CD8-positive, alpha-beta memory T cell (primary cell): ENCODE results near the gene IL22RA2. TPM values are rescaled to one million over a fixed set of nuclear protein-coding genes. Genes with fewer than 3 reads are reported as not detected.

Experiments used
- CTCF ChIA-PET: fragments of 350-600 bp; sonication (Branson Sonifier 250); formaldehyde crosslinking; loops from one replicate; lab custom pipeline; 2021; ENCODE audit warnings: antibody characterized with exemption; lab: Charles Lee
- POLR2A ChIA-PET: fragments of 350-600 bp; sonication (Branson Sonifier 250); formaldehyde crosslinking; loops from one replicate; lab custom pipeline; 2021; ENCODE audit warnings: antibody characterized with exemption; lab: Charles Lee
- DNase-seq, 5 donors: peaks; one replicate each; pipeline versions ENCODE4 v3.0.0 to v3.0.0-alpha.2; 2020 to 2022; ENCODE audit warnings: mixed read lengths in 1 of 5
- H3K27ac ChIP-seq: one replicate; pipeline ENCODE4 v1.7.0; 2013; ENCODE audit warnings: low read depth, mild to moderate bottlenecking, low read length, moderate library complexity
- H3K27me3 ChIP-seq: 2 replicates; pipeline ENCODE4 v1.7.0; 2013; ENCODE audit warnings: low read length, mild to moderate bottlenecking; ENCODE audit not compliant: insufficient read depth, poor library complexity, severe bottlenecking
- H3K36me3 ChIP-seq: 2 replicates; pipeline ENCODE4 v1.7.0; 2013; ENCODE audit warnings: mild to moderate bottlenecking, low read length, moderate library complexity; ENCODE audit not compliant: insufficient read depth
- H3K4me1 ChIP-seq: 2 replicates; pipeline ENCODE4 v1.7.0; 2013; ENCODE audit warnings: mild to moderate bottlenecking, low read length, moderate library complexity; ENCODE audit not compliant: insufficient read depth
- H3K4me3 ChIP-seq: 2 replicates; pipeline ENCODE4 v1.7.0; 2013; ENCODE audit warnings: mild to moderate bottlenecking, low read length
- H3K9me3 ChIP-seq: 2 replicates; pipeline ENCODE4 v1.7.0; 2013; ENCODE audit warnings: mild to moderate bottlenecking, low read length
- H3K27ac Mint-ChIP-seq, 8 donors: one replicate each; pipeline ENCODE4 v1.8.0; 2020 to 2021; ENCODE audit warnings: mixed read lengths in 8 of 8, mild to moderate bottlenecking in 6 of 8, inconsistent platforms in 3 of 8, moderate library complexity in 3 of 8
- H3K27me3 Mint-ChIP-seq, 2 donors: one replicate each; pipeline ENCODE4 v1.8.0; 2020 to 2021; ENCODE audit warnings: mixed read lengths in 2 of 2, mild to moderate bottlenecking in 1 of 2, moderate library complexity in 1 of 2
- H3K36me3 Mint-ChIP-seq, 3 donors: one replicate each; pipeline ENCODE4 v1.8.0; 2020 to 2021; ENCODE audit warnings: mixed read lengths in 3 of 3, inconsistent platforms in 1 of 3, mild to moderate bottlenecking in 1 of 3
- H3K4me1 Mint-ChIP-seq, 3 donors: one replicate each; pipeline ENCODE4 v1.8.0; 2020 to 2021; ENCODE audit warnings: mixed read lengths in 3 of 3, inconsistent platforms in 1 of 3, mild to moderate bottlenecking in 1 of 3
- H3K4me3 Mint-ChIP-seq, 7 donors: one replicate each; pipeline ENCODE4 v1.8.0; 2020 to 2021; ENCODE audit warnings: mixed read lengths in 7 of 7, mild to moderate bottlenecking in 6 of 7, moderate library complexity in 4 of 7, inconsistent platforms in 2 of 7
- H3K9me3 Mint-ChIP-seq, 5 donors: one replicate each; pipeline ENCODE4 v1.8.0; 2020 to 2022; ENCODE audit warnings: mixed read lengths in 5 of 5, mild to moderate bottlenecking in 3 of 5, moderate library complexity in 2 of 5, inconsistent platforms in 1 of 5
- polyA plus RNA-seq: library from polyadenylated mRNA; unstranded; fragments of 300-500 nt; fragmentation: Illumina TruSeq; gene quantifications from one replicate; pipeline ENCODE4 v1.2.3, GENCODE V29; 2021
- total RNA-seq, 2 experiments: library from RNA; stranded (reverse); gene quantifications; one replicate each; pipeline ENCODE4 v1.2.3, GENCODE V29; 2021

The IL22RA2 gene
- total and polyA plus RNA-seq, 3 experiments from 2014 or later, result not detected

GRCh38 chr6:137104926-137105325, 68.5 kb downstream of the IL22RA2 start:
- Mint-ChIP-seq H3K27ac (peak overlapping the region in 7 of 8 donors; percentile 29 to 90 (median 72)), H3K27me3 (no peaks in the 10 kb centered on the region), H3K36me3 (peaks cover 0 to 11% (median 0%) of the 10 kb centered on the region in 3 donors), H3K4me1 (peaks cover 32 to 45% (median 35%) of the 10 kb centered on the region in 3 donors), H3K4me3 (peak overlapping the region in 5 of 7 donors; percentile 19 to 63 (median 40)), H3K9me3 (peaks cover 0 to 8% (median 0%) of the 10 kb centered on the region in 5 donors)
- no peak overlapping the region for H3K4me3 ChIP-seq
- CTCF ChIA-PET, result interaction anchor here (2.0 kb wide), 1 partner anchor 210 kb away, joined by 5 read pairs; no protein-coding TSS in a partner anchor
- H3K9me3 ChIP-seq, result no peaks in the 10 kb centered on the region
- H3K4me1 ChIP-seq, result peaks cover 5% of the 10 kb centered on the region
- no peaks in the 10 kb centered on the region for H3K36me3 ChIP-seq
- no peak for DNase-seq
- POLR2A ChIA-PET, result no interaction called here
- H3K27me3 ChIP-seq, result no peaks in the 10 kb centered on the region
- H3K27ac ChIP-seq, result no peak overlapping the region

DNA sequence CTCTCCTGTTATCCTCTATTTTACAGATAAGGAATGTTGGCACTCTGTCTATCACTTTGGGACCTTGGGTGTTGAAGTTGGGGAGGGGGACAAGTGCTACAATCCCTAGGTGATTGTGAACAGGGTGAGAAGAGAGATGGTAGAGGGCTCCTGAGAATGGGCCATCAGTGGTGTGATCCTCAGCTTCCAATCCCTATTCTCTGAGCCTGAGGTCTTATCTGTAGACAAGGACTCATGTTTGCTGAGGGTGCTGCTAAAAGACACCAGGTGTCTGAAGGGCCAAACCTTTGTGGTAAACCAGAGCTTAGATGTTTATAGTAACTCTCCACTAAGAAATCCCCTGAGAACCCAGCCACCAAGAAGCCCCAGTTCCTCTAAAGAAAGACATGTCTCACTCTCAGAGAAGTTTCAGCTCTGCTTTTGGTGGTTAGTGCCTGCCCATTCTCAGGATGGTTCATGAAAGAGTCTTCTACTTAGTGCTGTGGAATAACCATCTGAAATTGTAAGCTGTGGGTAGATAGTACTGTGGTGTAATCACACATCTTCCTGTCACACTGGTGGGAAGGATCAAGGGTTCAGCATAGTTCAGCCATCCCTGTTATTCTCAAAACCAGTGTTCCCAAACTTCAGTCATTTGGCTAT, 70.5 kb downstream of the IL22RA2 start:
- no peak overlapping the region for H3K27ac ChIP-seq
- POLR2A ChIA-PET, result no interaction called here

DNA sequence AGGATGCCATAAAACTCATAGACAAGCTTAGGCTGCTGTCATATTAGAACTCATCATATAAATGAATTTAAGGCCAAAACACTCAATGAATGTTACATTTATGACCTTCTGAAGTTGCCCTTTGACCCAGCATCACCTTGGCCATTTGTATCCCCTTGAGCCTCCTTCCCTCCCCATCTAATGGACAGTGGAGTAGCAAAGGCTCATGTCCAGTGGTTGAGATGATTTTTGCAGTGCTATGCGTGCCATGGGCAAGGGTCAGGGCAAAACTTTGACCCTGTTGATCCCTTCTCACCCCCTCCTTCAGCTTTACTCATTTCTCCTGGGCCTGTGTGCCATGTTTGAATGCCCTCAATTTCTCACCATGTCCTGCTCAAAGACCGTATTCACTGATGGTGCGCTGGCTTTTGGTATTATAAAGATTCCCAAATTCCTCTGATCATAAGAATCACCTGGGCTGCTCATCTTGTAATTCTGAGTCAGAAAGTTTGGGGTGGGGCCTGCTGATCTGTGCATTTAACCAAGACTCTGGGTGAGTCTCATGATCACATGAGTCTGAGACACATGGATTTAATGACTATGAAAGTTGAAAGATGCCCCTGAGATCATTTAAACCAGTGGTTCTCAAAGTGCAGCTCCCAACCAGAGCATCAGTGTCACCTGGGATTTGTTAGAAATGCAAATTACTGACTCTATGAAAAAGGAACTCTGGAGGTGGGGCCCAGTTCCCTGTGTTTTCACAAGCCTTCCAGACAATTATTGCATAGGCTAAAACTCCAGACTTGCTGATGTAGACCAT, 71.2 kb downstream of the IL22RA2 start:
- peak overlapping the region in 3 of 8 donors; percentile 30 to 91 (median 32) for H3K27ac Mint-ChIP-seq
- H3K36me3 Mint-ChIP-seq, result peaks cover 0 to 11% (median 0%) of the 10 kb centered on the region in 3 donors
- H3K27me3 ChIP-seq, result no peaks in the 10 kb centered on the region
- no peaks in the 10 kb centered on the region for H3K9me3 ChIP-seq
- POLR2A ChIA-PET, result no interaction called here
- peaks cover 0 to 4% (median 0%) of the 10 kb centered on the region in 5 donors for H3K9me3 Mint-ChIP-seq
- peaks cover 5% of the 10 kb centered on the region for H3K4me1 ChIP-seq
- H3K27me3 Mint-ChIP-seq, result no peaks in the 10 kb centered on the region
- no peak overlapping the region for H3K27ac ChIP-seq
- CTCF ChIA-PET, result interaction anchor here (0.9 kb wide), 1 partner anchor 176 kb away, joined by 3 read pairs; no protein-coding TSS in a partner anchor
- H3K36me3 ChIP-seq, result no peaks in the 10 kb centered on the region
- no peak overlapping the region for H3K4me3 ChIP-seq
- DNase-seq, result no peak
- peak overlapping the region in 3 of 7 donors; percentile 17 to 35 (median 18) for H3K4me3 Mint-ChIP-seq
- H3K4me1 Mint-ChIP-seq, result peaks cover 34 to 42% (median 35%) of the 10 kb centered on the region in 3 donors

More for the DNA sequence above, 70.5 kb downstream of the IL22RA2 start:
- Mint-ChIP-seq H3K4me3 (peak overlapping the region in 2 of 7 donors; percentile 17 to 35), H3K27me3 (no peaks in the 10 kb centered on the region), H3K36me3 (peaks cover 0 to 11% (median 0%) of the 10 kb centered on the region in 3 donors), H3K4me1 (peaks cover 34 to 50% (median 35%) of the 10 kb centered on the region in 3 donors), H3K9me3 (peaks cover 0 to 4% (median 0%) of the 10 kb centered on the region in 5 donors), H3K27ac (peak overlapping the region in 7 of 8 donors; percentile 14 to 91 (median 32))
- CTCF ChIA-PET, result interaction anchor here (0.9 kb wide), 1 partner anchor 176 kb away, joined by 3 read pairs; no protein-coding TSS in a partner anchor
- Histone ChIP-seq H3K4me3 (no peak overlapping the region), H3K27me3 (no peaks in the 10 kb centered on the region), H3K36me3 (no peaks in the 10 kb centered on the region), H3K4me1 (peaks cover 5% of the 10 kb centered on the region), H3K9me3 (no peaks in the 10 kb centered on the region)
- peak in 1 of 5 donors; percentile 18 for DNase-seq

DNA sequence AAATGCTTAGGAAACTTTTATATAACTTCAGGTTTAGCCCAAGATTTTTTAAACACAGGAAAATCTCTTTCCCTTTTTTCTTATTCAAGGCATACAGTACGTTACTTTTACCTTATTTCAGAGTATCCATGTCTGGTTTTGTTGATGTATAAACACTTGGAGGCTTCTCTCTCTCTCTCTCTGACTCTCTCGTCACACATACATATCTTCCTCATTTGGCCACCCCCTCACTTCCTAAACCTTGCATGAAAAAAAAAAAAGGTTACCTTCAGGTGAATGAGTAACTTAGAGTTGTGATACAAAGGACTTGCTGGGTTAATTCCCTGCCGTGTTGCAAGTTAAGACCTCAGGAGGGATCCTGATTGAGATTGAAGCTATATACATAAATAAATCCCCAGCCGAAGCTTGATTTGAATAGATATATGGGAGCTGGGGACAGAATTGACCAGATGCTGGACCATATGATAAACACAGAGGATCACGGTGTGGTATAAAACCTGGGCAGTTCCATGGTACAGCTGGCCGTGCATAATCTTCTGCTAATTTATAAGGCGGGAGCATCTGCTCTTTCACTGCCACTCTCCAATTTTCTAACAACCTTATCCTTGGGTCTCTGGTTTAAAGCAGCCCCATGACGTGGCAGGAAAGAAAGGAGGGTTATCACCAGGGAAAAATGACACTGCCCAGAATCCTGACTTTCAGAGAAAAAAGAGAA, 73.6 kb downstream of the IL22RA2 start:
- Mint-ChIP-seq H3K27me3 (no peaks in the 10 kb centered on the region), H3K36me3 (peaks cover 0 to 5% (median 0%) of the 10 kb centered on the region in 3 donors), H3K4me3 (no peak overlapping the region), H3K27ac (peak overlapping the region in 3 of 8 donors; percentile 2 to 44 (median 35)), H3K4me1 (peaks cover 31 to 41% (median 32%) of the 10 kb centered on the region in 3 donors), H3K9me3 (peaks cover 0 to 4% (median 0%) of the 10 kb centered on the region in 5 donors)
- Histone ChIP-seq H3K4me3 (no peak overlapping the region), H3K9me3 (no peaks in the 10 kb centered on the region), H3K36me3 (no peaks in the 10 kb centered on the region), H3K27me3 (no peaks in the 10 kb centered on the region), H3K4me1 (peaks cover 3% of the 10 kb centered on the region), H3K27ac (no peak overlapping the region)
- CTCF ChIA-PET, result no interaction called here
- no peak for DNase-seq
- POLR2A ChIA-PET, result no interaction called here

GRCh38 chr6:137097526-137097925, 75.9 kb downstream of the IL22RA2 start:
- H3K4me3 Mint-ChIP-seq, result no peak overlapping the region
- ChIA-PET CTCF (interaction anchor here (1.0 to 4.3 kb wide), 4 partner anchors 9 to 318 kb away, joined by 3 to 22 read pairs (median 4); no protein-coding TSS in a partner anchor), POLR2A (no interaction called here)
- Histone ChIP-seq H3K27ac (no peak overlapping the region), H3K9me3 (no peaks in the 10 kb centered on the region), H3K4me1 (peaks cover 4% of the 10 kb centered on the region), H3K36me3 (no peaks in the 10 kb centered on the region), H3K4me3 (no peak overlapping the region), H3K27me3 (no peaks in the 10 kb centered on the region)
- peak overlapping the region in 1 of 8 donors; percentile 47 for H3K27ac Mint-ChIP-seq
- H3K9me3 Mint-ChIP-seq, result no peaks in the 10 kb centered on the region
- H3K36me3 Mint-ChIP-seq, result no peaks in the 10 kb centered on the region
- H3K27me3 Mint-ChIP-seq, result no peaks in the 10 kb centered on the region
- no peak for DNase-seq
- peaks cover 24 to 34% (median 24%) of the 10 kb centered on the region in 3 donors for H3K4me1 Mint-ChIP-seq

DNA sequence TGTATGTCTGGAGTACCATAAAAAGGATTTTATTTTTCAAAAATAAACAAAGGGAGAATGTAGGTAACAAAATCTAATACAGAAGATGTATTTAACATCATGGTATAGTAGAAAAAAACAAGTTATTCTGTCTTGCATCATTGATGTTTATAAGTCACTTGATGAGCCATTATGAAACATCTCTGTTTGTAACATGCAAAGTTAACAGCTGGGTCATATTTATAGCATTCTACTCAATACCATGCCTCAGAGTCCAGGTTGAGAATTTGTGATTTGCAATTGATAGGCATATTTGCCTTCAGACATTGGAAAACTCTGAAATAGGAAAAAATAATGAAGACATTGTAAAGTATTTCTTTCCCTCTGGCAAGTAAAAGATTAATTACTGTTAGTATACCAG, 76.4 kb downstream of the IL22RA2 start:
- Mint-ChIP-seq H3K27me3 (no peaks in the 10 kb centered on the region), H3K4me3 (no peak overlapping the region), H3K36me3 (no peaks in the 10 kb centered on the region), H3K4me1 (peaks cover 21 to 30% (median 21%) of the 10 kb centered on the region in 3 donors), H3K9me3 (no peaks in the 10 kb centered on the region), H3K27ac (peak overlapping the region in 1 of 8 donors; percentile 27)
- Histone ChIP-seq H3K27ac (no peak overlapping the region), H3K4me1 (peaks cover 4% of the 10 kb centered on the region), H3K36me3 (no peaks in the 10 kb centered on the region), H3K4me3 (no peak overlapping the region), H3K9me3 (no peaks in the 10 kb centered on the region), H3K27me3 (no peaks in the 10 kb centered on the region)
- ChIA-PET CTCF (interaction anchor here (1.0 to 4.3 kb wide), 4 partner anchors 8 to 318 kb away, joined by 3 to 22 read pairs (median 4); no protein-coding TSS in a partner anchor), POLR2A (no interaction called here)
- DNase-seq, result no peak

DNA sequence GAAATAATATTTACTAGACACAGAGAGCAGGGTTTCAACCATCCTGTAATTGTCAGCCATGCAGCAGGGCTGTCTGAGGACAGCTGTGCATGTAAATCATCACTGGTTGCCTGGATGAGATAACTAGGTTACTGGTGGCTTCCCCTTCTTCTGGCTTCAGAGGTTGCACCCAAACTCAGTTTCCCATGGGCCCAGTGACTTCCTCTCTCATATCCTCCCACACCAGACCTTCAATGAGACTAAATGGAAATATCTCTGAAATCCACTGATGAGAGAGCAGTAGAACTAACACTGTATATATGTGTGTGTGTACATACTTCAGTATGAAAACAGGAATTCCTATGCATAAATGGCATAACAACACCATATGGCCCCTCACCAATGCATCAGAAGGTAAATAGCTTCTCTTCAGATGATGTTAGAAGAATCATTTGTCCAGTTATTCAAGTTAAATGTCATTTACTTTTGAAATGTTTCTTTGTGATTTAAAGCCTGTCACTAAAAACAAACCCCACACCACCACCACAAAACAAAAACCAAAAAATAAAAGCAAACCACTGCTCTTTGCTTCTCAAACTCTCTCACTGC, 77.7 kb downstream of the IL22RA2 start:
- ChIA-PET POLR2A (no interaction called here), CTCF (interaction anchor here (2.2 to 4.3 kb wide), 2 partner anchors 219 to 320 kb away, joined by 5 to 22 read pairs; no protein-coding TSS in a partner anchor)
- H3K4me3 Mint-ChIP-seq, result peak overlapping the region in 4 of 7 donors; percentile 1 to 64 (median 12)
- DNase-seq, result no peak
- H3K4me3 ChIP-seq, result no peak overlapping the region
- H3K27me3 ChIP-seq, result no peaks in the 10 kb centered on the region
- no peak overlapping the region for H3K27ac ChIP-seq
- H3K9me3 ChIP-seq, result no peaks in the 10 kb centered on the region
- H3K27ac Mint-ChIP-seq, result peak overlapping the region in 6 of 8 donors; percentile 33 to 95 (median 62)
- H3K27me3 Mint-ChIP-seq, result peaks cover 0 to 6% of the 10 kb centered on the region in 2 donors
- no peaks in the 10 kb centered on the region for H3K36me3 ChIP-seq
- H3K9me3 Mint-ChIP-seq, result no peaks in the 10 kb centered on the region
- no peaks in the 10 kb centered on the region for H3K36me3 Mint-ChIP-seq
- H3K4me1 ChIP-seq, result peaks cover 4% of the 10 kb centered on the region
- peaks cover 21 to 29% (median 21%) of the 10 kb centered on the region in 3 donors for H3K4me1 Mint-ChIP-seq
